ENCODE measurements around the gene MRRF.
"Not testable (repeated sequence)": the region's sequence is repeated elsewhere in the genome, so short reads cannot be mapped to it uniquely, and the experiment has no call there.

Gene MRRF

GRCh38 chr9:122277285-122277897 lies 12.7 kb downstream of the MRRF start:
- no peak for DNase-seq (ENCODE audit: low read depth)

- DNase-seq (ENCODE audit: low read depth) = no peak
Measured at GRCh38 chr9:122281368-122281767, 16.7 kb downstream of the MRRF start.

GRCh38 chr9:122286764-122287163 lies 22.1 kb downstream of the MRRF start:
- DNase-seq (ENCODE audit: low read depth) = no peak

GRCh38 chr9:122287214-122287720 lies 22.6 kb downstream of the MRRF start:
- DNase-seq (ENCODE audit: low read depth) = no peak

- no peak for DNase-seq (ENCODE audit: low read depth)
Measured at GRCh38 chr9:122291458-122291857, 26.8 kb downstream of the MRRF start.

- DNase-seq (ENCODE audit: low read depth) = no peak
Measured at GRCh38 chr9:122294531-122294930, 29.8 kb downstream of the MRRF start.

GRCh38 chr9:122297512-122297911 lies 32.8 kb downstream of the MRRF start:
- no peak for DNase-seq (ENCODE audit: low read depth)

- DNase-seq (ENCODE audit: low read depth) = no peak
Measured at GRCh38 chr9:122302237-122303093, 37.8 kb downstream of the MRRF start.

DNA sequence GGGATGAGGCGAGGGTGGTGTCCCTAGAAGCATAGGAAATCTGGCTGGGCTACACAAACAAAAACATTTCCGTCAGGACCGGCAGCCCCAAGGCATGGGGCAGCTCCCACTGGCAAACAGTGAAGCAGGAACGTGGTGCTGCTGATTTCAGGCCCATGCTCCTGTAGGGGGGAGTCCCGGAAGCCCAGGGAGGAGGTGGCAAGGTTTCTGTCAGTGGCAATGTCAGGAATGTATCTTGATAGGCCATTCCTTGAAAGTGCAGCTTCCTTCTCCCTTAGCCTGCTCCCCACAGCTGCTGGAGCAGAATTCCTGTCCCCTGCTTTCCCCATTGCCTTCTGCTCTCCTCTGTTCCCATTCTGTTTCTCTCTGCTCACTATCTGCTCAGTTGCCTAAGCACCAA lies 42.4 kb downstream of the MRRF start:
- DNase-seq (ENCODE audit: low read depth) = no peak

DNA sequence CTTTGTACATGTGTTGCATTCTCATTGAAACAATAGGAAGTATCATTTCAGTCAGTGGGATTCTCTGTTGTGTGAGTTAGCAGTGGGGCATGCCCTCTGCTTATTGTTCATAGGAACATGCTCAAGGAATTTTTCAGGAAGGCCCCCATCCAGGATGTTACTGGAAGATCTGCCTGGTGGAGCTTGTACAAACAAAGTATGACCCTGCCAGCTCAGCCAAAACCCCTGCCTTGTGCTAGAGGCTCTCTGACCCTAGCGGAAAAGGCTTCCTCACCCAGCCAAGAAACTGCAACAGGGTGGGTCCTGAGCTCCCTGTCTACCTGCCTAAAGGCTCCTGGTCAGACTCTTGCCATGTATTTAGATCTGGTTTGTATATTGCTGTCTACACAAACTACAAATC lies 43.2 kb downstream of the MRRF start:
- DNase-seq (ENCODE audit: low read depth) = no peak

DNA sequence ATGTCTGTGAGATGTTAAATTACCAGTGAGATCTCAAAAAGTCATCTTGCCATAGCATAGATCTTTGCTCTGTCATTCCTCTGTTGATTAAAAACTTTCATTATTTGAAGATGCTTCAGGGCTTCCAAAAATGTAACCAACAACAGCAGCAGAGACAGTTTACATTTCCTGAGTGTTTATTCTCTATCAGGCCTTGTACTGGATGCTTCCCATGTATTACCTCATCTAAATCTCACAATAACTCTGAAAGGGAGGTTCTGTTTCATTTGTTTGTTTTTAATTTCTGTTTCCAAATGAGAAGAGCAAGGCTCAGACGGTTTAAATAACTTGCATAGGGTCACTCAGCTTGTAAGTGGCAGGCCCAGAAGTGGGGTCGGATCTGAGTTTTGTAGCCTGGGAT lies 45.2 kb downstream of the MRRF start:
- DNase-seq (ENCODE audit: low read depth) = no peak

GRCh38 chr9:122314165-122314564 lies 49.5 kb downstream of the MRRF start:
- no peak for DNase-seq (ENCODE audit: low read depth)

- DNase-seq (ENCODE audit: low read depth) = no peak
Measured at GRCh38 chr9:122315534-122315933, 50.9 kb downstream of the MRRF start.

DNA sequence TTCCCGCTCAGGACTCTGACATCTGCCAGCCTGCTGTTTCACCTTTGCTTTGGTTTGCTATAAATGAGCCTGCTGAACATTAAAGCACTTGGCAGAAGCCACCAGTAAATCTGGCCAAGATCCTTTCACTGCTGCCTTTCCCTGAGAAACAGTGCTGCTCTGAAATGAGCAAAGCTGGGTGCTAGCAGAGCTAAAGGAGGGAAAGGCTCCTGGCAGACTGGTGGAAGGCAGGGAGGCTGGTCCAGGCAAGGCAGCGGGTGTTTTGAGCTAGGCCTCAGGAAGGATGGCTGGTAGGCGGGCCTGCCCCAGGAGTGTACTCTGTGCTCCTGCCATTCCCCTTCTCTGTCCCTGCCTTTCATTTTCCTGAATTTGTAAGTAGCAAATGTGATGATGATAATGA lies 53.6 kb downstream of the MRRF start:
- no peak for DNase-seq (ENCODE audit: low read depth)

GRCh38 chr9:122320413-122320881 lies 55.8 kb downstream of the MRRF start:
- DNase-seq (ENCODE audit: low read depth) = no peak

- DNase-seq (ENCODE audit: low read depth) = no peak
Measured at GRCh38 chr9:122322553-122322952, 57.9 kb downstream of the MRRF start.

DNA sequence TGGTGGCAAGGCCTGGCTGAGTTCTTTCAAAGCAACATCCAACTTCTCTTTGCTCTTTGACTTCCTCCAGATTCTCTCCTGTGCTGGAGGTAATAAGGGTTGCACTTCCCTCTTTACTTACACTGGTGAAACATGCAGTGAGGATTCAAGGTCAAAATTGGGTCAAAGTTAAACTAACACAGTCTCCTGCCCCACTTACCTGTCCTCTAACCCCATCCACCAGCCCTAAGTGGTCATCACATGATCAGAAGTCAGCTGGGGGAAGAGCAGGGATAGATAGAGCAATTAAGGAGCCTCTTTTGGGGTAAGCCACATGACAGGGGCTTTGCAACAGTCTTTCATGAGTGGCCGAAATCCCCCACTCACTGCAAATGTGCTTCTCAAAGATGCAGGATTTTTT lies 60.0 kb downstream of the MRRF start:
- not testable (repeated sequence) for DNase-seq (ENCODE audit: low read depth)

- no peak for DNase-seq (ENCODE audit: low read depth)
Measured at GRCh38 chr9:122325124-122325523, 60.4 kb downstream of the MRRF start.

- DNase-seq (ENCODE audit: low read depth) = no peak
Measured at GRCh38 chr9:122327175-122327574, 62.5 kb downstream of the MRRF start.

GRCh38 chr9:122329597-122329996 lies 64.9 kb downstream of the MRRF start:
- no peak for DNase-seq (ENCODE audit: low read depth)

- not testable (repeated sequence) for DNase-seq (ENCODE audit: low read depth)
Measured at GRCh38 chr9:122330466-122330865, 65.8 kb downstream of the MRRF start.

GRCh38 chr9:122331523-122331927 lies 66.8 kb downstream of the MRRF start:
- no peak for DNase-seq (ENCODE audit: low read depth)

GRCh38 chr9:122332083-122332482 lies 67.4 kb downstream of the MRRF start:
- no peak for DNase-seq (ENCODE audit: low read depth)
